Measurements from ENCODE around the gene SKP1. TPM values are rescaled to one million over a fixed set of nuclear protein-coding genes. Genes with fewer than 3 reads are reported as not detected.
"Not testable (repeated sequence)": the region's sequence is repeated elsewhere in the genome, so short reads cannot be mapped to it uniquely, and the experiment has no call there.

The SKP1 gene
- total and polyA plus RNA-seq, 4 donors = 129 to 407 (median 253) TPM

DNA sequence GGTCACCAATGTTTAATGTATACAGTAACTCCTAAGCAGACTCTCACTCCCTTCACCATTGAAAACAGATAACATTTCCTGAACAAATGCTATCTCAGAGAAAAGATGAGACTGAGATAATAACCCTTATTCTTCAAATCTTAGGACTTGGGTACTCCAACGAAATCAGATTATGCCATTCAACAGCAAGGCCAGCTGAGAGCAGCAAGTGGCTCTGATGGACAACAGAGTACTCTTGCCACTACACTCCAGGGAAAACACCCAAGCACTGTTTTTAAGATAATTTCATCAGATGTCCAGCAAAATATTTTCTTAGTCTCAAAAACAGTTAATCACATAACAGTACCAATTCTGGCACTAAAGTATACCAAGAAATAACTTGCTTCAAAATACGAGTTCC lies 39.0 kb upstream of the SKP1 start:
- Histone ChIP-seq H3K4me3 (ENCODE audit: low read depth in 1 of 3, low read length in 3 of 3) (no peak overlapping the region), H3K36me3 (ENCODE audit: control insufficient read depth in 4 of 4, insufficient read depth in 3 of 4, low read depth in 1 of 4, low read length in 3 of 4) (no peaks in the 10 kb centered on the region), H3K4me1 (ENCODE audit: control insufficient read depth in 4 of 4, insufficient read depth in 4 of 4, low read length in 3 of 4) (peaks cover 7 to 16% (median 13%) of the 10 kb centered on the region in 4 donors), H3K9ac (ENCODE audit: low read depth in 1 of 2, low read length in 2 of 2) (no peak overlapping the region), H3K27me3 (ENCODE audit: control insufficient read depth in 4 of 4, insufficient read depth in 4 of 4, low read length in 3 of 4) (no peaks in the 10 kb centered on the region), H3K27ac (ENCODE audit: low read depth in 1 of 2, low read length in 2 of 2) (no peak overlapping the region), H3K9me3 (ENCODE audit: control insufficient read depth in 4 of 4, low read length in 3 of 4) (no peaks in the 10 kb centered on the region)
- no peak for DNase-seq (ENCODE audit: low spot score)
- 84% methylated on average over 2 of the region's 2 CpGs for WGBS
- TF ChIP-seq GABPA (IDR thresholded peaks at IDR 0.05 in 1 of 2, conservative IDR thresholded peaks at IDR 0.05 in 1 of 2) (no peak), TAF1 (conservative IDR thresholded peaks at IDR 0.05) (no peak), HNF4G (IDR thresholded peaks at IDR 0.05) (no peak), JUND (IDR thresholded peaks at IDR 0.05) (no peak), RXRA (IDR thresholded peaks at IDR 0.05) (no peak), HNF4A (conservative IDR thresholded peaks at IDR 0.05) (no peak)
- TF ChIP-seq, protein P1, sequence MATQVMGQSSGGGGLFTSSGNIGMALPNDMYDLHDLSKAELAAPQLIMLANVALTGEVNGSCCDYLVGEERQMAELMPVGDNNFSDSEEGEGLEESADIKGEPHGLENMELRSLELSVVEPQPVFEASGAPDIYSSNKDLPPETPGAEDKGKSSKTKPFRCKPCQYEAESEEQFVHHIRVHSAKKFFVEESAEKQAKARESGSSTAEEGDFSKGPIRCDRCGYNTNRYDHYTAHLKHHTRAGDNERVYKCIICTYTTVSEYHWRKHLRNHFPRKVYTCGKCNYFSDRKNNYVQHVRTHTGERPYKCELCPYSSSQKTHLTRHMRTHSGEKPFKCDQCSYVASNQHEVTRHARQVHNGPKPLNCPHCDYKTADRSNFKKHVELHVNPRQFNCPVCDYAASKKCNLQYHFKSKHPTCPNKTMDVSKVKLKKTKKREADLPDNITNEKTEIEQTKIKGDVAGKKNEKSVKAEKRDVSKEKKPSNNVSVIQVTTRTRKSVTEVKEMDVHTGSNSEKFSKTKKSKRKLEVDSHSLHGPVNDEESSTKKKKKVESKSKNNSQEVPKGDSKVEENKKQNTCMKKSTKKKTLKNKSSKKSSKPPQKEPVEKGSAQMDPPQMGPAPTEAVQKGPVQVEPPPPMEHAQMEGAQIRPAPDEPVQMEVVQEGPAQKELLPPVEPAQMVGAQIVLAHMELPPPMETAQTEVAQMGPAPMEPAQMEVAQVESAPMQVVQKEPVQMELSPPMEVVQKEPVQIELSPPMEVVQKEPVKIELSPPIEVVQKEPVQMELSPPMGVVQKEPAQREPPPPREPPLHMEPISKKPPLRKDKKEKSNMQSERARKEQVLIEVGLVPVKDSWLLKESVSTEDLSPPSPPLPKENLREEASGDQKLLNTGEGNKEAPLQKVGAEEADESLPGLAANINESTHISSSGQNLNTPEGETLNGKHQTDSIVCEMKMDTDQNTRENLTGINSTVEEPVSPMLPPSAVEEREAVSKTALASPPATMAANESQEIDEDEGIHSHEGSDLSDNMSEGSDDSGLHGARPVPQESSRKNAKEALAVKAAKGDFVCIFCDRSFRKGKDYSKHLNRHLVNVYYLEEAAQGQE (IDR thresholded peaks at IDR 0.05) = no peak
- TF ChIP-seq, protein P2, sequence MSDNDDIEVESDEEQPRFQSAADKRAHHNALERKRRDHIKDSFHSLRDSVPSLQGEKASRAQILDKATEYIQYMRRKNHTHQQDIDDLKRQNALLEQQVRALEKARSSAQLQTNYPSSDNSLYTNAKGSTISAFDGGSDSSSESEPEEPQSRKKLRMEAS (IDR thresholded peaks at IDR 0.05) = no peak

DNA sequence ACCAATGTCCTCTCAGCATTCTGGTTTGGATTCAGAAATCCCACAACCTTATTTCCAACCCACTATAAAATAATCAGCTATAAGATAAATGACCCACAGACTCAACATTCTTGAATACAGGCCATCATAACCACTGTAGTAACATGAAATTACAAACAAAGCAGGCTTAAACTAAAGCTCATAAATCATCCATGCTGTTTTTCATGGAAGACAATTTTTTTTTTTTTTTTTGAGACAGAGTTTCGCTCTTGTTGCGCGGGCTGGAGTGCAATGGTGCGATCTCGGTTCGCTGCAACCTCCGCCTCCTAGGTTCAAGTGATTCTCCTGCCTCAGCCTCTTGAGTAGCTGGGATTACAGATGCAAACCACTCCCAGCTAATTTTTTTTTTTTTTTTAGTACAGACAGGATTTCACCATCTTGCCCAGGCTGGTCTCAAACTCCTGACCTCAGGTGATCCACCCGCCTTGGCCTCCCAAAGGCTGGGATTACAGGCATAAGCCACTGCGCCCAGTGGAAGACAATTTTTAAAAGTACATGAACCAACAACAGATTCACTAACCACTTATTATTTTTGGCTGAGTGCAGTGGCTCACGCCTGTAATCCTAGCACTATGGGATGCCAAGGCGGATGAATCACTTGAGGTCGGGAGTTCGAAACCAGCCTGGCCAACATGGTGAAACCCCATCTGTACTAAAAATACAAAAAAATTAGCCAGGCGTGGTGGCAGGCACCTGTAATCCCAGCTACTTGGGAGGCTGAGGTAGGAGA lies 34.7 kb upstream of the SKP1 start:
- not testable (repeated sequence) for H3K36me3 ChIP-seq (ENCODE audit: control insufficient read depth in 4 of 4, insufficient read depth in 3 of 4, low read depth in 1 of 4, low read length in 3 of 4); DNase-seq (ENCODE audit: low spot score); H3K9me3 ChIP-seq (ENCODE audit: control insufficient read depth in 4 of 4, low read length in 3 of 4); H3K27me3 ChIP-seq (ENCODE audit: control insufficient read depth in 4 of 4, insufficient read depth in 4 of 4, low read length in 3 of 4); H3K4me3 ChIP-seq (ENCODE audit: low read depth in 1 of 3, low read length in 3 of 3); H3K27ac ChIP-seq (ENCODE audit: low read depth in 1 of 2, low read length in 2 of 2); H3K9ac ChIP-seq (ENCODE audit: low read depth in 1 of 2, low read length in 2 of 2)
- WGBS = 96% methylated on average over 14 of the region's 14 CpGs
- H3K4me1 ChIP-seq (ENCODE audit: control insufficient read depth in 4 of 4, insufficient read depth in 4 of 4, low read length in 3 of 4) = peaks cover 0 to 11% (median 5%) of the 10 kb centered on the region in 4 donors

DNA sequence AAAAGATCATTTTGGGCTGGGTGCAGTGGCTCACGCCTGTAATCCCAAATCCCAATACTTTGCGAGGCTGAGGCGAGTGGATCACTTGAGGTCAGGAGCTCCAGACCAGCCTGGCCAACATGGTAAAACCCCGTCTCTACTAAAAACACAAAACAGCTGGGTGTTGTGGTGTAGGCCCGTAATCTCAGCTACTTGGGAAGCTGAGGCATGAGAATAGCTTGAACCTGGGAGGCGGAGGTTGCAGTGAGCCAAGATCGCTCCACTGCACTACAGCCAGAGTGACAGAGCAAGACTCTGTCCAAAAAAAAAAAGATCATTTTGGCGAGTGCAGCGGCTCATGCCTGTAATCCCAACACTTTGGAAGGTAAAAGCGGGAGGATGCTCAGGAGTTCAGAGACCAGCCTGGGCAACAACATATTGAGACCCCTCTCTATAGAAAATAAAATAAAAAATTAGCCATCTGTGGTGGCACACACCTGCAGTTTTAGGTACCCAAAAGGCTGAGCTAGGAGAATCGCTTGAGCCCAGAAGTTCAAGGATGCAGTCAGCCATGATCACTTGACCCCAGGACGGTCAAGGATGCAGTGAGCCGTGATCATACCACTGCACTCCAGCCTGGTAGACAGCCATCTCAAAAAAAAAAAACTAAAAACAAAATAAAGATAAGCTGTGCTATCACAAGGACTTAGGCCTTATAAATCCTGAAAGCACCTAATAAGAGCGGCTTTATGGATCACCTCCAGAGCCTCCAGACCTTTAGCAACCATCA lies 32.9 kb upstream of the SKP1 start:
- 85% methylated on average over 14 of the region's 14 CpGs for WGBS
- Histone ChIP-seq H3K9me3 (ENCODE audit: control insufficient read depth in 4 of 4, low read length in 3 of 4) (no peaks in the 10 kb centered on the region), H3K9ac (ENCODE audit: low read depth in 1 of 2, low read length in 2 of 2) (no peak overlapping the region)
- TF ChIP-seq TAF1 (conservative IDR thresholded peaks at IDR 0.05) (no peak), FOXA1 (IDR thresholded peaks at IDR 0.05) (no peak), NR2F2 (IDR thresholded peaks at IDR 0.05) (no peak), FOXA2 (IDR thresholded peaks at IDR 0.05) (no peak), RAD21 (IDR thresholded peaks at IDR 0.05) (no peak), HNF4A (conservative IDR thresholded peaks at IDR 0.05) (no peak), GABPA (IDR thresholded peaks at IDR 0.05 in 1 of 2, conservative IDR thresholded peaks at IDR 0.05 in 1 of 2) (no peak), JUND (IDR thresholded peaks at IDR 0.05) (no peak), HNF4G (IDR thresholded peaks at IDR 0.05) (no peak)
- TF ChIP-seq, protein P2 (IDR thresholded peaks at IDR 0.05) = no peak
- TF ChIP-seq, protein P3, sequence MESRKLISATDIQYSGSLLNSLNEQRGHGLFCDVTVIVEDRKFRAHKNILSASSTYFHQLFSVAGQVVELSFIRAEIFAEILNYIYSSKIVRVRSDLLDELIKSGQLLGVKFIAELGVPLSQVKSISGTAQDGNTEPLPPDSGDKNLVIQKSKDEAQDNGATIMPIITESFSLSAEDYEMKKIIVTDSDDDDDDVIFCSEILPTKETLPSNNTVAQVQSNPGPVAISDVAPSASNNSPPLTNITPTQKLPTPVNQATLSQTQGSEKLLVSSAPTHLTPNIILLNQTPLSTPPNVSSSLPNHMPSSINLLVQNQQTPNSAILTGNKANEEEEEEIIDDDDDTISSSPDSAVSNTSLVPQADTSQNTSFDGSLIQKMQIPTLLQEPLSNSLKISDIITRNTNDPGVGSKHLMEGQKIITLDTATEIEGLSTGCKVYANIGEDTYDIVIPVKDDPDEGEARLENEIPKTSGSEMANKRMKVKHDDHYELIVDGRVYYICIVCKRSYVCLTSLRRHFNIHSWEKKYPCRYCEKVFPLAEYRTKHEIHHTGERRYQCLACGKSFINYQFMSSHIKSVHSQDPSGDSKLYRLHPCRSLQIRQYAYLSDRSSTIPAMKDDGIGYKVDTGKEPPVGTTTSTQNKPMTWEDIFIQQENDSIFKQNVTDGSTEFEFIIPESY (IDR thresholded peaks at IDR 0.05) = no peak
- TF ChIP-seq, protein P4, sequence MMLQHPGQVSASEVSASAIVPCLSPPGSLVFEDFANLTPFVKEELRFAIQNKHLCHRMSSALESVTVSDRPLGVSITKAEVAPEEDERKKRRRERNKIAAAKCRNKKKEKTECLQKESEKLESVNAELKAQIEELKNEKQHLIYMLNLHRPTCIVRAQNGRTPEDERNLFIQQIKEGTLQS (IDR thresholded peaks at IDR 0.05) = no peak
- TF ChIP-seq, protein P1 (IDR thresholded peaks at IDR 0.05) = no peak

More for the DNA sequence above, 32.9 kb upstream of the SKP1 start:
- Histone ChIP-seq H3K27me3 (ENCODE audit: control insufficient read depth in 4 of 4, insufficient read depth in 4 of 4, low read length in 3 of 4) (no peaks in the 10 kb centered on the region), H3K27ac (ENCODE audit: low read depth in 1 of 2, low read length in 2 of 2) (no peak overlapping the region), H3K36me3 (ENCODE audit: control insufficient read depth in 4 of 4, insufficient read depth in 3 of 4, low read depth in 1 of 4, low read length in 3 of 4) (peaks cover 0 to 6% (median 1%) of the 10 kb centered on the region in 4 donors), H3K4me3 (ENCODE audit: low read depth in 1 of 3, low read length in 3 of 3) (no peak overlapping the region), H3K4me1 (ENCODE audit: control insufficient read depth in 4 of 4, insufficient read depth in 4 of 4, low read length in 3 of 4) (peaks cover 0 to 11% (median 4%) of the 10 kb centered on the region in 4 donors)
- DNase-seq (ENCODE audit: low spot score) = no peak

Measured in liver (tissue), 9 donors.